GM18858 (cell line): ENCODE results near the gene FKBP1A.

Source experiments
- ATAC-seq: cut with Tn5 transposase; IDR thresholded peaks from one replicate; pipeline ENCODE4 v1.9.1; 2021; ENCODE audit not compliant: unreplicated experiment

Gene FKBP1A

DNA sequence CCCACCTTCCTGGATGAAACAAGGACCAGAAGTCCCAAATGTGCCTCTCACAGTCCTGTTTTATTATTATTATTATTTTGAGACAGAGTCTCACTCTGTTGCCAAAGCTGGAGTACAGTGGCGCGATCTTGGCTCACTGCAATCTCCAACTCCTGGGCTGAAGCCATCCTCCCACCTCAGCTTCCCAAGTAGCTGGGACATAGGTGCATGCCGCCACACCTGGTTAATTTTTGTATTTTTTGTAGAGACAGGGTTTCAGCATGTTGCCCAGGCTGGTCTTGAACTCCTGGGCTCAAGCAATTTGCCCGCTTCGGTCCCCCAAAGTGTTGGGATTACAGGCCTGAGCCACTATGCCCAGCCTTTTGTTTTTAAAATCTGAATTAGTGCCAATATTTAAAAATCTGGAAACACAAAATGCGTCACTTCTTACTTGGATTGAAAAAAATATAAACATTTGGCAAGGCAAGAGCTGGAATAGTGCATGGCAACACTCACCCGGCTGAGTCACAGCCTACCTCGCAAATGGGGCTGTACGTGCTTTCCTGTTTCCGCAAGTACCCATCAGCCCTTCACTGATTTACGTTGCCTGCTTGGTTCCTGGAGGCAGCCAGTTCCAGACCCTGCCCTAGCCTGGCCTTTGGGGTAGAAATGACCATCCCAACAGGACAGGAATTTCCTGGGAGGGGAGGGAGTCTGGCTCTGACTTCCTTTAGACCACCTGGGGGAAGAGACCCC is 70.2 kb downstream of the FKBP1A start:
- ATAC-seq: no peak

DNA sequence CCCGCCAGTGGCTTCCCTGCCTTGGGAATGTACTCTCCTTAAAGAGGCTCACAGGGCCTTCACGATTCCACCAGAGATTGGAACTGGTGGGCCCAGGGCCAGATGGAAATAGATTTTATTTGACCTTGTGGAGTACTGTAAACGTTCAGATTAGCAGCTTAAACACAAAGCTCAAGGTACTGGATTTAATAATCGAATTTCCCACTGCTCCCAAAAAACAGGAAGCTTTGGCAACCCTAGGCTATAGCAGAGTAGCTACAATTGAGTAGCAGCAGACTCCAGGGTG is 71.3 kb downstream of the FKBP1A start:
- ATAC-seq: no peak

GRCh38 chr20:1320902-1321653 is 71.8 kb downstream of the FKBP1A start:
- ATAC-seq: no peak

GRCh38 chr20:1320016-1320415 is 72.8 kb downstream of the FKBP1A start:
- no peak for ATAC-seq

DNA sequence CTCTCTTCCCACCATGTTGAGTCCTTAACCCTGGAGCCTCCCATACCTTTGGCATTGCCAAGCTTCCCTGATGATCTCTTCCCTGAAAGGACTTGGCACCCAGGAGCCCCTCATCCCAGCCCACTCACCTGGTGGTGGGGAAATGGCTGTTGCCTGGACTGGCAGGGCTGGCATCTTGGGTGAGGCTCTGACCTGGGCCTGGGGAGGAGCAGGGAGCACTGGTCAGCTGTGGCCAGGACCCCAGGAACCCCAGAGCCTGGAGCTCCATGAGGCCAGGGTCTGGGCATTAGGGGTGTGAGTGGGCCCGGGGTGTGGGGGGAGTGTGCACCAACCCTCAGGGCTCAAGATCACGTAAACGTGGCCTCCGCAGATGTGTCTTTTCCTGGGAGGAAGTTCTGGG is 73.4 kb downstream of the FKBP1A start:
- no peak for ATAC-seq

- no peak for ATAC-seq
These were observed 73.8 kb downstream of the FKBP1A start for GRCh38 chr20:1319051-1319450.
